HepG2 (cell line): Measurements from ENCODE around the gene GDI1. TPM values are rescaled to one million over a fixed set of nuclear protein-coding genes. Genes with fewer than 3 reads are reported as not detected.

Experiments
- ATAC-seq: fragments of 200-7000 bp; cut with Tn5 transposase; 3 replicates; pipeline ENCODE4 v1.9.1; 2020; ENCODE audit warnings: mild to moderate bottlenecking, moderate library complexity
- BruUV-seq: library from RNA; stranded (reverse); fragments of 400-500 nt; replicated peaks from 2 replicates; lab custom pipeline; 2021; lab: Mats Ljungman, UMichigan
- CTCF ChIA-PET: fragments of 300-600 bp; formaldehyde crosslinking; extraction: SDS; loops from one replicate; lab custom pipeline; 2021; ENCODE audit warnings: low total read pairs, inconsistent platforms, low intra/inter-chr PET ratio; lab: Yijun Ruan, JAX
- POLR2A ChIA-PET: fragments of 350-600 bp; sonication (Branson Sonifier 250); formaldehyde crosslinking; loops from one replicate; lab custom pipeline; 2020; ENCODE audit warnings: antibody characterized with exemption, inconsistent platforms; lab: Yijun Ruan, JAX
- DNase-seq: peaks from one replicate; pipeline ENCODE4 v3.0.0-alpha.2; 2015; ENCODE audit warnings: low spot score
- FAIRE-seq: peaks from 3 replicates; lab custom pipeline; 2011; peaks lifted over from hg19 to GRCh38; lab: Jason Lieb, UNC
- H2AFZ ChIP-seq: one replicate; pipeline ENCODE4 v1.6.1; 2011; ENCODE audit warnings: low read length, inconsistent platforms
- H3K27ac ChIP-seq: fragments of 300-600 bp; 3 replicates; pipeline ENCODE4 v1.8.0; 2011; ENCODE audit warnings: mixed run types, mild to moderate bottlenecking, mixed read lengths, low read length, inconsistent platforms; ENCODE audit not compliant: insufficient read depth; ENCODE audit errors: extremely low read length
- H3K27me3 ChIP-seq, 2 experiments: fragments of 200-600 bp in 1 of 2; 2 replicates in 1 of 2; 3 replicates in 1 of 2; pipeline versions ENCODE4 v1.6.0 to v1.8.0; 2011; ENCODE audit warnings: low read length in 2 of 2, mild to moderate bottlenecking in 2 of 2, moderate library complexity in 2 of 2, inconsistent platforms in 1 of 2; ENCODE audit not compliant: insufficient read depth in 2 of 2, control insufficient read depth in 1 of 2
- H3K36me3 ChIP-seq, 2 experiments: fragments of 200-600 bp in 1 of 2; replicated peaks in 1 of 2; 2 replicates in 1 of 2; 3 replicates in 1 of 2; pipeline versions ENCODE4 v1.5.1 to v1.8.0; 2011; ENCODE audit warnings: low read length in 2 of 2, inconsistent platforms in 1 of 2; ENCODE audit not compliant: insufficient read depth in 2 of 2, control insufficient read depth in 1 of 2
- H3K4me1 ChIP-seq: 2 replicates; pipeline ENCODE4 v1.5.1; 2012; ENCODE audit warnings: low read length, inconsistent platforms; ENCODE audit not compliant: insufficient read depth
- H3K4me2 ChIP-seq: 2 replicates; pipeline ENCODE4 v1.6.0; 2011; ENCODE audit warnings: low read depth, low read length, inconsistent platforms
- H3K4me3 ChIP-seq, 3 experiments: fragments of 200-600 bp in 1 of 3; sonication (generic), shearing (Covaris generic) in 1 of 3; replicated peaks in 1 of 3; 2 replicates each; pipeline ENCODE4 v1.5.1; 2011 to 2016; ENCODE audit warnings: low read length in 3 of 3, inconsistent platforms in 2 of 3, low read depth in 2 of 3, mild to moderate bottlenecking in 2 of 3, control low read depth in 1 of 3, mixed read lengths in 1 of 3; ENCODE audit not compliant: insufficient read depth in 1 of 3
- H3K79me2 ChIP-seq: one replicate; pipeline ENCODE4 v1.6.1; 2011; ENCODE audit warnings: low read length, inconsistent platforms; ENCODE audit not compliant: insufficient read depth
- H3K9ac ChIP-seq: 2 replicates; pipeline ENCODE4 v1.6.0; 2011; ENCODE audit warnings: mild to moderate bottlenecking, low read depth, low read length, inconsistent platforms; ENCODE audit not compliant: insufficient read depth
- H3K9me3 ChIP-seq: 2 replicates; pipeline ENCODE4 v1.5.1; 2012; ENCODE audit warnings: mild to moderate bottlenecking, low read length
- H4K20me1 ChIP-seq: 2 replicates; pipeline ENCODE4 v1.6.0; 2011; ENCODE audit warnings: inconsistent platforms, mild to moderate bottlenecking, low read length, moderate library complexity; ENCODE audit not compliant: insufficient read depth
- ELF4 ChIP-seq: sonication (generic); formaldehyde crosslinking; IDR thresholded peaks from 2 replicates; pipeline ENCODE4 v1.5.0; 2020; ENCODE audit warnings: missing genetic modification reagents, mild to moderate bottlenecking, moderate library complexity, borderline replicate concordance
- HMG20B ChIP-seq: conservative IDR thresholded peaks from 2 replicates; pipeline ENCODE4 v1.6.1; 2016; ENCODE audit warnings: missing genetic modification reagents, missing compliant biosample characterization
- MED13 ChIP-seq: sonication (generic); formaldehyde crosslinking; IDR thresholded peaks from 2 replicates; pipeline ENCODE4 v1.5.0; 2020; ENCODE audit warnings: missing genetic modification reagents
- SMAD9 ChIP-seq: sonication (generic); formaldehyde crosslinking; IDR thresholded peaks from 2 replicates; pipeline ENCODE4 v1.5.1; 2020; ENCODE audit warnings: mild to moderate bottlenecking, missing genetic modification reagents
- TMF1 ChIP-seq: sonication (generic); formaldehyde crosslinking; IDR thresholded peaks from 2 replicates; pipeline ENCODE4 v1.8.1; 2022; ENCODE audit warnings: low read depth, missing genetic modification reagents
- ZKSCAN1 ChIP-seq: fragments of 150-350 bp; IDR thresholded peaks from 2 replicates; pipeline ENCODE4 v1.6.1; 2014; ENCODE audit warnings: low read length
- ZNF275 ChIP-seq: sonication (generic); formaldehyde crosslinking; IDR thresholded peaks from 2 replicates; pipeline ENCODE4 v1.8.0; 2022; ENCODE audit warnings: missing genetic modification reagents, mild to moderate bottlenecking, inconsistent platforms, borderline replicate concordance
- ZNF33B ChIP-seq: sonication (generic); formaldehyde crosslinking; IDR thresholded peaks from 2 replicates; pipeline ENCODE4 v1.5.1; 2020; ENCODE audit warnings: mild to moderate bottlenecking, missing genetic modification reagents
- ZNF451 ChIP-seq: sonication (generic); formaldehyde crosslinking; IDR thresholded peaks from 2 replicates; pipeline ENCODE4 v1.5.0; 2020; ENCODE audit warnings: mild to moderate bottlenecking, missing genetic modification reagents
- ZNF580 ChIP-seq: IDR thresholded peaks from 2 replicates; pipeline ENCODE4 v1.6.1; 2016; ENCODE audit warnings: low read depth, borderline replicate concordance
- WGBS: methylation state at CpG from one replicate; pipeline ENCODE4 v1.1.6; 2017; ENCODE audit warnings: low lambda C conversion rate; 5-methylcytosine and 5-hydroxymethylcytosine counted together
- in situ Hi-C: cut with HindIII; loops from 2 replicates; pipeline ENCODE4 v1.10.0; 2017; ENCODE audit warnings: low pct_unique_long_range_greater_than_20kb; ENCODE audit not compliant: extremely low pct_ligation_motif_present
- intact Hi-C: fragments of 100-400 bp; cut with micrococcal nuclease; formaldehyde crosslinking; loops from one replicate; pipeline ENCODE4 v1.10.0; 2022; ENCODE audit not compliant: unreplicated experiment
- polyA plus RNA-seq, 8 experiments: library from polyadenylated mRNA; depleted of rRNA in 3 of 8; stranded (reverse) in 7 of 8; unstranded in 1 of 8; fragments of >200 nt; fragmentation: Illumina TruSeq in 4 of 8; extraction: Trizol in 4 of 8; gene quantifications; 2 replicates each; pipeline versions ENCODE4 v1.2.1 to v1.2.3, GENCODE V29; 2011 to 2016; ENCODE audit warnings: low read depth in 4 of 8, missing spikeins in 1 of 8, mixed read lengths in 1 of 8; ENCODE audit not compliant: insufficient read depth in 1 of 8
- total RNA-seq, 5 experiments: library from RNA; depleted of rRNA; stranded (reverse); fragments of >200 nt; fragmentation: Illumina TruSeq; extraction: Trizol; gene quantifications; 2 replicates each; pipeline ENCODE4 v1.2.3, GENCODE V29; 2016; ENCODE audit warnings: low read depth in 1 of 5
- TF ChIP-seq, protein P1 (sequence below): sonication (generic); formaldehyde crosslinking; IDR thresholded peaks from 2 replicates; pipeline ENCODE4 v1.4.0; 2020; ENCODE audit warnings: missing genetic modification reagents
- TF ChIP-seq, protein P2 (sequence below): sonication (generic); formaldehyde crosslinking; conservative IDR thresholded peaks from 2 replicates; pipeline ENCODE4 v1.4.0; 2020; ENCODE audit warnings: mild to moderate bottlenecking, missing genetic modification reagents, moderate library complexity

Gene GDI1
- total and polyA plus RNA-seq, 2 of the 13 experiments (the other 11 are each of a cell fraction or from before 2014, with no cell fraction given): 17.4 to 105 TPM

GRCh38 chrX:154468217-154468616, 31.3 kb downstream of the GDI1 start:
- Histone ChIP-seq H3K36me3 (peaks cover 5 to 6% of the 10 kb centered on the region in 2 experiments; a peak in 2 of 5 replicates), H2AFZ (no peak overlapping the region), H3K9me3 (no peaks in the 10 kb centered on the region), H3K9ac (no peak overlapping the region), H3K27me3 (no peaks in the 10 kb centered on the region), H3K4me1 (peaks cover 12% of the 10 kb centered on the region; the same call in 1 of the 2 replicates), H3K27ac (no peak overlapping the region), H3K79me2 (no peaks in the 10 kb centered on the region), H3K4me3 (no peak overlapping the region), H3K4me2 (no peak overlapping the region), H4K20me1 (no peaks in the 10 kb centered on the region)
- TF ChIP-seq ZNF33B (CRISPR knock-in tag): no peak
- no peak for TF ChIP-seq ZKSCAN1
- ChIA-PET POLR2A (no interaction called here), CTCF (no interaction called here)
- FAIRE-seq: no peak
- in situ Hi-C loops (no loop called here), intact Hi-C loops (no loop called here)
- DNase-seq: no peak
- BruUV-seq: no TSS peak
- WGBS: 100% methylated on average over 4 of the region's 23 CpGs
- no peak for ATAC-seq

DNA sequence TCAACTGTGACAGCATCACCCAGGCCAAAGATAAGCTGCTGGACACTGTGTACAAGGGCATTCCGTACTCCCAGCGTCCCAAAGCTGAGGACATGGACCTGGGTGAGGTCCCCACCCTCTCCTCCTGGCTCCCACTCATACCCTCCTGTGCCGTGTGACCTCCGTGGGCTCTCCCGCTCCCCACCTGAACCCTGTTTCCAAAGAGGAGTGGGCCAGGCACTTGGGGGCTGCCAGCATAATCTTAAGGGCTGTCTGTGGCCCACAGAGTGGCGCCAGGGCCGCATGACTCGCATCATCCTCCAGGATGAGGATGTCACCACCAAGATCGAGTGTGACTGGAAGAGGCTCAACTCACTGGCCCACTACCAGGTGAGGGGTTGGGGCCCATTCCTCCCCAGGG, 32.2 kb downstream of the GDI1 start:
- Histone ChIP-seq H3K27me3 (no peaks in the 10 kb centered on the region), H3K79me2 (no peaks in the 10 kb centered on the region), H3K9me3 (no peaks in the 10 kb centered on the region), H3K4me3 (no peak overlapping the region), H3K36me3 (peaks cover 5 to 6% of the 10 kb centered on the region in 2 experiments; a peak in 1 of 5 replicates), H3K27ac (no peak overlapping the region), H4K20me1 (no peaks in the 10 kb centered on the region), H3K9ac (no peak overlapping the region), H2AFZ (no peak overlapping the region), H3K4me1 (peaks cover 12% of the 10 kb centered on the region; the same call in 1 of the 2 replicates), H3K4me2 (no peak overlapping the region)
- POLR2A ChIA-PET: interaction anchor here (1.0 kb wide), 1 partner anchor 10 kb away, joined by 4 read pairs; the partner anchor contains the start of gene LAGE3
- intact Hi-C loops: no loop called here
- in situ Hi-C loops: no loop called here
- no TSS peak for BruUV-seq
- no peak for ATAC-seq
- CTCF ChIA-PET: no interaction called here
- 100% methylated on average over 3 of the region's 9 CpGs for WGBS
- DNase-seq: no peak
- TF ChIP-seq ZNF580 (CRISPR knock-in tag) (no peak), MED13 (CRISPR knock-in tag) (no peak), ZNF451 (no peak), ELF4 (CRISPR knock-in tag) (no peak), ZNF275 (no peak), HMG20B (CRISPR knock-in tag) (no peak), TMF1 (CRISPR knock-in tag) (no peak), SMAD9 (CRISPR knock-in tag) (no peak)
- TF ChIP-seq, protein P1, sequence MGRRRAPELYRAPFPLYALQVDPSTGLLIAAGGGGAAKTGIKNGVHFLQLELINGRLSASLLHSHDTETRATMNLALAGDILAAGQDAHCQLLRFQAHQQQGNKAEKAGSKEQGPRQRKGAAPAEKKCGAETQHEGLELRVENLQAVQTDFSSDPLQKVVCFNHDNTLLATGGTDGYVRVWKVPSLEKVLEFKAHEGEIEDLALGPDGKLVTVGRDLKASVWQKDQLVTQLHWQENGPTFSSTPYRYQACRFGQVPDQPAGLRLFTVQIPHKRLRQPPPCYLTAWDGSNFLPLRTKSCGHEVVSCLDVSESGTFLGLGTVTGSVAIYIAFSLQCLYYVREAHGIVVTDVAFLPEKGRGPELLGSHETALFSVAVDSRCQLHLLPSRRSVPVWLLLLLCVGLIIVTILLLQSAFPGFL: no peak
- TF ChIP-seq, protein P2, sequence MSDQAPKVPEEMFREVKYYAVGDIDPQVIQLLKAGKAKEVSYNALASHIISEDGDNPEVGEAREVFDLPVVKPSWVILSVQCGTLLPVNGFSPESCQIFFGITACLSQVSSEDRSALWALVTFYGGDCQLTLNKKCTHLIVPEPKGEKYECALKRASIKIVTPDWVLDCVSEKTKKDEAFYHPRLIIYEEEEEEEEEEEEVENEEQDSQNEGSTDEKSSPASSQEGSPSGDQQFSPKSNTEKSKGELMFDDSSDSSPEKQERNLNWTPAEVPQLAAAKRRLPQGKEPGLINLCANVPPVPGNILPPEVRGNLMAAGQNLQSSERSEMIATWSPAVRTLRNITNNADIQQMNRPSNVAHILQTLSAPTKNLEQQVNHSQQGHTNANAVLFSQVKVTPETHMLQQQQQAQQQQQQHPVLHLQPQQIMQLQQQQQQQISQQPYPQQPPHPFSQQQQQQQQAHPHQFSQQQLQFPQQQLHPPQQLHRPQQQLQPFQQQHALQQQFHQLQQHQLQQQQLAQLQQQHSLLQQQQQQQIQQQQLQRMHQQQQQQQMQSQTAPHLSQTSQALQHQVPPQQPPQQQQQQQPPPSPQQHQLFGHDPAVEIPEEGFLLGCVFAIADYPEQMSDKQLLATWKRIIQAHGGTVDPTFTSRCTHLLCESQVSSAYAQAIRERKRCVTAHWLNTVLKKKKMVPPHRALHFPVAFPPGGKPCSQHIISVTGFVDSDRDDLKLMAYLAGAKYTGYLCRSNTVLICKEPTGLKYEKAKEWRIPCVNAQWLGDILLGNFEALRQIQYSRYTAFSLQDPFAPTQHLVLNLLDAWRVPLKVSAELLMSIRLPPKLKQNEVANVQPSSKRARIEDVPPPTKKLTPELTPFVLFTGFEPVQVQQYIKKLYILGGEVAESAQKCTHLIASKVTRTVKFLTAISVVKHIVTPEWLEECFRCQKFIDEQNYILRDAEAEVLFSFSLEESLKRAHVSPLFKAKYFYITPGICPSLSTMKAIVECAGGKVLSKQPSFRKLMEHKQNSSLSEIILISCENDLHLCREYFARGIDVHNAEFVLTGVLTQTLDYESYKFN (CRISPR knock-in tag): no peak
- FAIRE-seq: no peak
